Ishikawa (cell line): ENCODE data around the gene FOXJ3.

Experiments used
- CEBPB ChIP-seq: IDR thresholded peaks from 2 replicates; pipeline ENCODE4 v1.6.1; 2012
- CREB1 ChIP-seq: IDR thresholded peaks from 2 replicates; pipeline ENCODE4 v1.6.1; 2012; ENCODE audit warnings: low read depth
- EGR1 ChIP-seq: IDR thresholded peaks from 2 replicates; pipeline ENCODE4 v1.6.1; 2012
- EP300 ChIP-seq: IDR thresholded peaks from 2 replicates; pipeline ENCODE4 v1.6.1; 2012; ENCODE audit warnings: borderline replicate concordance
- FOXM1 ChIP-seq: IDR thresholded peaks from 2 replicates; pipeline ENCODE4 v1.6.1; 2012; ENCODE audit warnings: low read depth, borderline replicate concordance
- MAX ChIP-seq: IDR thresholded peaks from 2 replicates; pipeline ENCODE4 v1.6.1; 2012
- NFIC ChIP-seq: IDR thresholded peaks from 2 replicates; pipeline ENCODE4 v1.6.1; 2012
- RAD21 ChIP-seq: IDR thresholded peaks from 2 replicates; pipeline ENCODE4 v1.6.1; 2012; ENCODE audit warnings: low read depth
- REST ChIP-seq: IDR thresholded peaks from 2 replicates; pipeline ENCODE4 v1.6.1; 2012; ENCODE audit warnings: low read depth, mild to moderate bottlenecking
- TAF1 ChIP-seq: IDR thresholded peaks from 2 replicates; pipeline ENCODE4 v1.6.1; 2012; ENCODE audit warnings: low read depth, mild to moderate bottlenecking
- TCF12 ChIP-seq: IDR thresholded peaks from 2 replicates; pipeline ENCODE4 v1.6.1; 2012; ENCODE audit warnings: low read depth
- TEAD4 ChIP-seq: IDR thresholded peaks from 2 replicates; pipeline ENCODE4 v1.6.1; 2012
- USF1 ChIP-seq: IDR thresholded peaks from 2 replicates; pipeline ENCODE4 v1.6.1; 2012
- YY1 ChIP-seq: IDR thresholded peaks from 2 replicates; pipeline ENCODE4 v1.6.1; 2012; ENCODE audit warnings: low read depth
- ZBTB7A ChIP-seq: IDR thresholded peaks from 2 replicates; pipeline ENCODE4 v1.6.1; 2012; ENCODE audit warnings: low read depth

Gene FOXJ3

GRCh38 chr1:42214447-42214871 lies 120.6 kb downstream of the FOXJ3 start:
- TF ChIP-seq CEBPB (peak; percentile 22; the same call in 1 of the 2 replicates), CREB1 (no peak), REST (no peak), NFIC (no peak), EGR1 (no peak), TCF12 (no peak), TEAD4 (no peak)

GRCh38 chr1:42211224-42211623 lies 123.8 kb downstream of the FOXJ3 start:
- TF ChIP-seq EP300 = no peak
- TF ChIP-seq ZBTB7A = no peak
- no peak for TF ChIP-seq TEAD4
- TF ChIP-seq CEBPB = no peak
- no peak for TF ChIP-seq RAD21

- no peak for TF ChIP-seq EGR1
- TF ChIP-seq USF1 = no peak
- no peak for TF ChIP-seq RAD21
- no peak for TF ChIP-seq CREB1
Observed at GRCh38 chr1:42210421-42211133, 124.5 kb downstream of the FOXJ3 start.

GRCh38 chr1:42209526-42210251 lies 125.3 kb downstream of the FOXJ3 start:
- TF ChIP-seq CREB1 (no peak), RAD21 (no peak), TAF1 (no peak), MAX (no peak), NFIC (no peak), REST (no peak), ZBTB7A (no peak), EGR1 (no peak), CEBPB (no peak), TCF12 (no peak), EP300 (no peak), YY1 (no peak)

- TF ChIP-seq USF1 = no peak
- no peak for TF ChIP-seq EGR1
- no peak for TF ChIP-seq CEBPB
- TF ChIP-seq TCF12 = no peak
- no peak for TF ChIP-seq CREB1
- TF ChIP-seq RAD21 = no peak
- TF ChIP-seq MAX = no peak
- TF ChIP-seq TAF1 = no peak
- no peak for TF ChIP-seq NFIC
- TF ChIP-seq ZBTB7A = no peak
- TF ChIP-seq YY1 = no peak
- TF ChIP-seq REST = no peak
- TF ChIP-seq EP300 = no peak
- no peak for TF ChIP-seq FOXM1
- TF ChIP-seq TEAD4 = no peak
Observed at GRCh38 chr1:42206164-42206563, 128.9 kb downstream of the FOXJ3 start.
